Stimulated activated CD4-positive, alpha-beta T cell treated with anti-CD3 and anti-CD28 coated beads, TNF-alpha, amount 100 ng/mL, for 1 hour (primary cell): Measurements from ENCODE around the gene CERS6.

ENCODE experiments used
- DNase-seq, 3 donors: peaks; one replicate each; pipeline ENCODE4 v3.0.0-alpha.2; 2020; ENCODE audit warnings: low read depth in 3 of 3, low spot score in 1 of 3

The CERS6 gene

DNA sequence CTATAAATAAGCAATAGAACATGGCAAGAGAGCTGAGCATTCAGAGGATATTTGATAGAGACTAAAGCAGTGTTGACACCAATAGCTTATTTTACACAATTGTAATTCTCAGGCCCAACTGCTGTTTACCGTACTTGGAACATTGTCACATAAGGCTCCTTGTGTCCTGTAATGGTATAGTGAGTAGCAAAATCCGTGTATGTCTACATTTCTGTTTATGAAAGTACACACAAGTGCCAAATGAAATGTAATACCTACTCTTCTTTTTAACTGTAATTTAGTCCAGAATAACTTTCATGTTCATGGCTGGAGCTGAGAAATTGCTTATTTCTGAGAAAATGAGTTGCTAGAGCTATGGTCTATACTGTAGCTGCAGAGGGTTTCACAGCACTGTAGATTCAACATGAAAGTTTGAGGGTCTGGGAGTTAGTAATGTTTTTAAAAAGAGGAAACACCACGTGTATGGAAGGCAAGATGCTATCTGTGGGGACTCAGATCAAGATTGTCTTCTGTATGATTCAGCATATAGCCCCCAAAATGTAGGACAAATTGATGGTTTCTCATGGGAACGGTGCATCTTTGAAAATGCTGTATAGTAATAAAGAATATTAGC lies 236.2 kb downstream of the CERS6 start:
- DNase-seq, result no peak

DNA sequence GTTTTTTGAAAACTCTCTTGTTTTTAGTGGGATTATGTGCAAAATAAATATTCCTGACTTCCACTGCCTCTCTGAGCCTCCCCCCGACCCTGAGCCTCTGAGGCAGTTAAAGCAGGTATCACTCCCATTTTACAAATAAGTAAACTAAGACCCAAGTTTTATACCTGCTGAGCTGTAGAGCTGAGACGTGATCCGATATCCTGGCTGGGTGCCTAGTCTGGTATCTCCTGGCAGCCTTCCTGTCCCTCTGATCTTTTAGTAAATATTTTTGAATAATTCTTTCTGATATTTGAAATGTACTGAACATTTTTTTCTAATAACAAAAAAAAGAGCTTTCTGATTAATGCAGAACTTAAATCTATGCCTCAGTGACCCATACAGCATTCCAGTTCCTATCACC lies 238.1 kb downstream of the CERS6 start:
- DNase-seq, result no peak

DNA sequence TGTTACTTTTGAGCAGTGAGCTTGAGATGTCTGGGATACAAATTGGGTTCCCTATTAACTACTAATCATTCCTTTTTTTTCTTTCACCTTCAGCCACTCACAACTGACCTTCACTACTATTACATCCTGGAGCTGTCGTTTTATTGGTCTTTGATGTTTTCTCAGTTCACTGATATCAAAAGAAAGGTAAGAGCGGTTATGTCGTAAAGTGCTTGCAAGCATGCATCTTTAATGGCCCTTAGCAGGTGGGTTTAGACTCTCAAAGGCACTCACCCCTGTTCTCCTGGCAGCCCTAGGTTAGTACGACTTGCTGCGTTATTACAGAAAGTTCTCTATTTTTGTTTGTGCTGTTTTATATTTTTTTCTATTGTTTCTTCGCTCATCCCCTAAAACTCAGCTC lies 238.8 kb downstream of the CERS6 start:
- no peak for DNase-seq

DNA sequence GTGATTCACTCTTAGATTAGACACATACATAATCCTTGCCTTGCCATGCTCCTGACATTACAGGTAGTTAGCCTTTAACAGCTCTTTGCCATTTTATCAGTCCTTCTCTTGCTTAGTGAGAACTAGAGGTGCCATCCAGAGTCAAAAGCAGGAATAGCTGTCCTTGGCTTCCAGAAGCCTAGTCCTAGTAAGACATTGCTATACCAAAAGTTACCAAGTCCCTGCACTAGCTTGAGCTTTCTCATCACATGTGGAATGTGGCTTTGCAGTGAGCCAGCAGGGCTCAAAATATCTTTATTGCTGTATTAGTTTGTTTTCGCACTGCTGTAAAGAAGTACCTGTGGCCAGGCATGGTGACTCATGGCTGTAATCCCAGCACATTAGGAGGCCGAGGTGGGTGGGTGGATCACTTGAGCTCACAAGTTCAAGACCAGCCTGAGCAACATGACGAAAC lies 241.6 kb downstream of the CERS6 start:
- no peak for DNase-seq

DNA sequence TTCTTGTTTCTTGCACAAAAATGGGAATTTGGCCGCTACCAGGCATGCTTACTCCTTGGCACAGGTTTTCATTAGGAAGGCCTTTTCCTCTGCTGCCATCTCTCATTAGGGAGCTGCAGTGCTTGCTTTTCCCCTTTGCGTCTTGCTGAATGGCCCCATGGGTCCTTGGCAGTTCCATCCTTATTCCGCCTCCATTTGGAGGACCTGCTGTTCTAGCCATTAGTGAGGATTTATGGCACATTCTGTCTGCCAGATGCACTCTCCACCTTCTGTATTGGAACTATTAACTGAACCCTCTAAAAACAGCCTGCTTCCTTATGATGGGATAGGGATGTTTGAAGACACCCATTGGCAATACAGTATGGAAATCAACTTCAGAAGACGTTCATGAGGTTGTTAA lies 242.9 kb downstream of the CERS6 start:
- no peak for DNase-seq

DNA sequence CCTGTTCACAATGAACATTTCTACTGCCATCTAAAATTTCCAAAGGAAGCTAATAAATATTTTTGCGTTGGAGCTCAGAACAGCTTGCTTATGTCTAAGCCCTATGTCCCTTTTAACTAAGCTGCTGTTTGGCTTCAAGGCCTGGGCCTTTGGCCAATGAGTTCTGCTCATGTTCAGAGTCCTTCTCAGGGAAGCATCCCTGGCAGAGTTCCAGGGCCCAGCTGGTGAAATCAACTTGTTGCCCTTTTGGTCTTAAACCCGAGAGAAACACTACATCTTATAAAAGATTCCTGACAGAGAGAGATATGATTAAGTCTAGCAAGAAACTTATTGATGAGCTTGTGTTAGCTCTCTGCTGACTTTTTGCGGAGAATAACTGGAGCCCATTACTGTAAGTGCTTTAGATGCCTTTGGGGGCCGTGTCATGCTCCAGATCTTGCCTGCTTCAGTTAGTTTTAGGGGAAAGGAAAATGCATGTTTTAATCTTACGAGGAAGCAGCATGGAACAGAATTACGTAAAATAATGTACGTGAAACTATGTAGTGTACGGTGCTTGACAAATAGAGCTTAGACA lies 243.9 kb downstream of the CERS6 start:
- DNase-seq, result no peak

DNA sequence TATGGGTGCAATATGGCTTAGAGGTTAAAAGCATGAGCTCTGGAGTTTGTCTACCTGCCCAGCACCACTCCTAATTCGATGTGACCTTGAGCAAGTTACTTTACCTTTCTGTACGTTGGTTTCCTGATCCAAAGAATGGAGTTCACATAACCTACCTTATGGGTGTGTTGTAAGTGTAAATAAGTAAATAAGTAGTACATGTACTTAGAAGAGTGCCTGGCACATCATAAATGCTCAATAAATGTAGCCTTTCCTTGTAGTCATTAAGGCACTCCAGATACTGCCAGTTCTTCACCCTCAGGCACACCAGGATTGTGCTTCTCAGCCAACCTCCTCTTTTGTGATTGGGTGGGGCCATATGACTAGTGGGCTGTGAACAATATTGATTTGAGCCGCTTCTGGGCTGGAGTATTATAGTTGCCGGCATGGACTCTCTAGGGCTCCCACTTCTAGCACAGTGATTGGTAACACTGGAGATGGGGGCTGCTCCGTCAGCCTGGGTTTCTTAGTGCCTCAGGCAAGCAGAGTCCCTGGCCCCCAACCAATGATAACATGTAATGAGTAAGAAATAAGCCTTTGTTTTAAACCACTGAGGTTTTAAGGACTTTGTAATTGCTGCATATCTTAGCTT lies 244.7 kb downstream of the CERS6 start:
- DNase-seq, result no peak

DNA sequence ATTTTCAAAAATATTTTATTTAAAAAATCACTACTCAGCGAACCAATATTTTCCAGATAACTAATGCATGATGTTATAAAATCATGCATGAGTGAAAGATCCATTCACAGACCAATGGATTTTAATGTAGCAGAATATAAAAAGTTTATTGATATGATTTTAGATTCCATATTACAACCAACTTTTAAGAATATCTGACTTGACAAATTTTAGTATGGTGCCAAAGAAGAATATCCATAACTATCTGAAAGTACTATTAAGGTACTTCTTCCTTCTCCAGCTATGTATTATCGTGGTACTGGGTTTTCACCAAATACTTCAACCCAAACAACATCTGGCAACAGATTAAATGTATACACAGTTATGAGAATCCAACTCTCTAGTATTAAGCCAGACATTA lies 246.5 kb downstream of the CERS6 start:
- no peak for DNase-seq

DNA sequence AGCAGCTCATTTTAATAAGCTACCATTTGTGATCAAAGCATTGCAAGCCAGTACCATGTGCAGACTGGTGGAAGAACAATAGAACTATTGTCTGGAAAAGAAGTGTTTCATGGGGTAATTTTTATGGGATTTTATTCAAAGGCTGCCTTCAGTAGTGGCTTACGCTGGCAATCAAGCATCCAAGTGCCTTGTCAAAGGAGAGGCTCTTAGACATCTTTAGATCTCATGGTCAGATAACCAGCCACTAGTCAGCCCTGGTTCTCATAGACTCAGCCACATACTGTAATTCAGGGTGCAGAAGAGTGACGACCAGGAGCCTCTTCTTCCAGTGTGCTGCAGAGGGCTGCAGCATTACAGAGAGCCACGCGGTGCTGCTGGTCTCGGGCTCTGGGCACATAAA lies 247.9 kb downstream of the CERS6 start:
- no peak for DNase-seq

DNA sequence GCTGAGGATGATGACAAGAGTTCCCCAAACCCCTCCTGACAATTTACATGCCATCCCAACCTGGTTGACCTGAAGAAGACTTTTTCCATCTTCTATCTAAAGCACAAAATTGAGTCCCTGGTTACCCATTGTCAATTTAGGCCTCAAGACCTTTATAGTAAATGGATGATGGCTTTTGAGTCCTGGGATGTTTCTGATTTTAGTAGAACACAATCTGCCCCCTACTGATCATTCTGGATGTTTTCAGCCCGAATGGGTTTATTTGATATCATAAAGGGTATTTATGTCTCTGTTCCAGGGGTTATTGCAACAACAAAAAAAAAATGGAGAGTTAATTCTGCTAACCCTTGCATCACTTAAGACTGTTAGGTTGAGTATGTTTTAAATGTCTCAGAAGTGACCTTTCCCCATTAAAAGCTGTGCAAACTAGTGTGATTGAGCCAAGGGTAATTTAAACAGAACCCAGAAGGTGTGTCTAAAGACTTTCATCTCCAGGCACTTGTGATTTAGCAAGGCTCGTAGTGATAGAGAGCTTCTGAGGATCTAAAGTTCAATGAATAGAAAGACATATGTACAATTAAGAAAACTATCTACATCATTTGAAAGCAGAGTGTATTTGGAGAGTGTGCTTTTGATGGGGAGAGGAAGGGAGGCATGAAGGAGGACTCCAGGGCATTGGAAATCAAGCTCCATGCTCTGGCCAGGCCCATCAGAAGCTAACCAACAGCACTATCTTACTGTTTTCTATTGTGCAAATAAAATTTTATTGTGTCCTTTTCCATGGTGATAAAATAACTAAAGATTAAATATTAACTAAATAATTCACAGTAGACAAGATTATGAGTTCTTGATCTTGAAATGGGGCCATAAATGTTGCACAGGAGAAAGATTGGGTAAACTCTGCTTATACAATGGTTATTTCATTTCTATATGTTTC lies 249.7 kb downstream of the CERS6 start:
- no peak for DNase-seq

DNA sequence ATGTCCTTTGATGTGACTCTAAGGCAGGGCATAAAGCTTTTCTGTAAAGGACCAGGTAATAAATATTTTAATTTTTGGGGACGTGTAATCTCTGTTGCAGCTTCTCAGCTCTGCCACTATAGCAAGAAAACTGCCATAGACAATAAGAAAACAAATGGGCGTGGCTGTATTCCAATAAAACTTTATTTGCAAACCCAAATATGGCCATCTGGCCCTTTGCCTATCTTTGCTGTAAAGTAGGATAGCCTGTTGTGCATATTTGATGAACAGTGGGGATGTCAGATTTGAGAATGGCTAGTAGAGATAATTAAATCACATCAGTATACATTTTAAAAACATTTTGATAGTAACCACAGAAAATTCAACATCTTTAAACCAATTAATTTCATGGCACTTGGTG lies 250.7 kb downstream of the CERS6 start:
- DNase-seq, result no peak

DNA sequence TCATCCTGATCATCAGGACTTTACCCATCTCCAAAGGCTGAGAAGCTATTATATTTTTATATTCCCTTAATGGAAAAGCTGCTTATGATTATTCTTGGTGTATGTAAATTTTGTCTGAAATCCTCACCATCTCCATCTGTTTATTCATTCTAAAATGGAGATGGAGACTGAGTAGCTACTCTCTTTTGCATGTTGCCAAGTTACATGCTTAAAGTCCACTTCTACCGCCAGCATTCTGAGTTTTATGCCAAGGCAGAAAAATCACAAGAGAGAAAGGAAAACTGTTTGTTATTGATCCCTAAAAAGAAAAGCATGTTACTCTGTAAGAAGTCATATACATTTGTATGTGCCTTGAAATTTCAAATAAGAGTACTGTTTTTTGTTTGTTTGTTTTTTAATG lies 252.0 kb downstream of the CERS6 start:
- DNase-seq, result no peak

DNA sequence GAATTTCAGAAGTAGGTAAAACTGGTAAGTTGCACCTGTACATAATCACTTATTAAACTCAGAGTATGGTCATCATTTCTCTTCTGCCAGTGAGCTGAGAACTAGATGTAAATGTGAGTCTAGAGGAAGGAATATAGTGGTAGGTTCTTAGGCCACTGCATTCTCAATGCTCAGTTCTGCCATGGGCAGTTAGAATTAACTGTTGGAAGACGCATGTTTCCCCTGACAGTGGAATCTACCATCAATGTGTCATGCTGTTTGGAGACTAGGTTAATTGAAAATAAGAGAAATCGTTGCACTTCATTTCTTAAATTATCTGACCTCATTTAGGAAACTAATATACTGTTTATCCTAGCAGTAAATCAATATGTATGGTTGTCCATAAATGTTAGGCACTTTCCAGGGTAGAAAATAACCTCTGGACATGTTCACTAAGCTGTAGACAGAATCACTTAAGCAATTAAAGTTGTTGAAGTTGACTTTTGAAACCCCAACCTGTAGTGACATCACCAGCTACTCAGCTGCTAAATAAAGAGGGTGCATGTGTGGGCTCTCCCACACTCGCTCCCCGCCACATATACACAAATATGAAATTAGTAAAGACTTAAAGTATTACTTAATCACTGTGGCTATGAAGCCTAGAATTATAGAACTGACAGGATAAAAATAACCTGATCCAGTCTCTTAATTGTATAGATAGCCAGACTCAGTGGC lies 254.8 kb downstream of the CERS6 start:
- DNase-seq, result no peak

DNA sequence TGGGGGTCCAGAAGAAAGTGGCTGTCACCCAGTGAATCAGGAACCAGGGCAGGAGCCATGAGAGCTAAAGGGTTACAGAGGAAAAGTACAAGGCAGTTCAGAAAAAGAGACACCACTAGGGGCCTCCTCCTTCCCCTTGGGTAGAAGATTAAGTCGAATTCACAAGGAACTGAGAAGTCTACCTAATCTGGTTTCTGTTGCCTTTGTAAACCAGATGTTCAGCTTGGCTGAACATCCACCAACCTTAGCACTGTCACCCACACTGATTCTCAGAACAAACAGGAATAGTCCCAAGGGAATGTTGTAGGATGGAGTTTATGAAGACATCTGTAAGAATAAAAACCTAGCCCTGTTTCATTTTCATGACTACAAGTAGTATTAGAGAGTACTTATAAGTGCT lies 256.0 kb downstream of the CERS6 start:
- no peak for DNase-seq

DNA sequence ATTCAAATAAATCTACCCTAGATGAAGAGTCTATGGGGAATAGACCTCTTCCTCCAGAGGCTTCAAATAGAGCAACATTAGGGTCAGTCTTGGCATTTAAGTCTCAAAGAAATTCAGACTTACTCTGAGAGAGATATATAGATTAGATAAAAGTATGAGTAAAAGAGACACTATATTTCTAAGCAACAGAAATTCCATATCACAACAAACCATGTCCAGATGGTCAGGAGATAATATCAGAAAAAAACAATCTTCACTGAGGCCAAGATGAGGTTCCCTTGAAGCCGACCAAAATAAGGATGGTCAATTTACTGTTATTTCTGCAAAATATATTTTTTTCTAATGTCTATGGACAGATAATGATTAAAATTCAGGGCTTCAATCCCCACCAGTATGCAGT lies 257.3 kb downstream of the CERS6 start:
- no peak for DNase-seq

DNA sequence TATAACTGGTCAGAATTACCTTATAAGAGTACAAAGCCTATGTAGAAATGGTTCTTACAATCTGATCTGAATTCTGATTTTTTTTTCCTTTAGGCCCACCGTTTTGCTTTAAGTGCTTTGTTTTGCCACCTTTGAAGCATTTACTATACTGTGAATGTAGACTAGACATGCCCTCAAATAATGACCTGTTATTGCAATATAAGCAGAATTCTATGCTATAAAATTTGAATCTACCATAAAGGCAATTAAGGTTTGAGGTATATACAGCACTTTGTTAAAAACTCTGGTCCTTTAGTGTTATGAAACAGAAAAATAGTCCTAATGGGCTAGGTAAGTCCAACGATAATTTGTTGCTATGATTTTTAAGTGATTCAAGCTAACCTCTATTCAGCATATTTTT lies 259.8 kb downstream of the CERS6 start:
- DNase-seq, result no peak

DNA sequence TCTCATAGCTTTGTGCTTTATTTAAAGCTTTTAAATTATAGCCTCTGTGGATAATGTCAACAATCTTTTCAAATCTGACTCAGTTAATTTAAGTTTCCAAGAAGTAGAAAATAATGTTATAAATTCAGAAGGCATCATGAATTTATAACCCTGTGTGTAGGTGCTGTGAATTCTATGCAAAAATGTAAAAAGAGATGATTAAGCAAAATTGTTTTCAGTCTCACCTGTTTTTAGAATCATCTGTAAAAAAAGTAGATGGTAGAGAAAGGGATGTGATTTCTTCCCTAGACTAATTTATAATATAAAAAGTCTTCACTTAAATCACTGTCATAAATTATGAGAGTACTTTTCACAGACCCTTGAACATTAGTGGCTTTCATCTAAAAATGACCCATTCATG lies 260.8 kb downstream of the CERS6 start:
- DNase-seq, result no peak

DNA sequence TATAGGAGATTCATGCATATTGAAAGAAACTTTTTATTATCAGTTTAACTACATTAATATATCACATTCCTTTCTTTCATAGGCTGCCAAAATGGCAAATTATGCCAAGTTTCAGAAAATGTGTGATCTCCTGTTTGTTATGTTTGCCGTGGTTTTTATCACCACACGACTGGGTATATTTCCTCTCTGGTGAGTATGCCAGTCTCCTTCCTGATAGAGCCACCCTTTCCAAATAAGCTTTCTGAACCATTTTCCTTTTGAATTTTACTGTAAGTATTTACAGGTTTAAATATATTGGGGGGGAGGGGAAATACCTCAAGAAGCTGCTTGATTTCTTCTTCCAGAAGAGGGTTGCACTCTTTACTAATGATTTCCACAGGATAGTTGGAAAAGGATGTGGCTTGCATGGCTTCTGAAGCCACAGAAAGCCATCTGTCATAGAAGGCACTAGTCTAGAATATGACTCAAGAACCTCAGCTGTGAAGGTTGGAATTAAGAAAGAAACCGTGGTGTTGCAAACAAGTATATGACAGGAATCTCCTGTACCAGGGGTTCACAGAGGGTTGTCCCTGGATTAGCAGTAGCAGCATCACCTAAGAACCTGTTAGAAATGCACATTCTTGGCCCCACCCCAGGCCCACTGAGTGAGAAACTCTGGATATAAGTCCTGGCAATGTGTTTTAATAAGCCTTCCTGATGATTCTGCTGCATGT lies 261.9 kb downstream of the CERS6 start:
- no peak for DNase-seq

DNA sequence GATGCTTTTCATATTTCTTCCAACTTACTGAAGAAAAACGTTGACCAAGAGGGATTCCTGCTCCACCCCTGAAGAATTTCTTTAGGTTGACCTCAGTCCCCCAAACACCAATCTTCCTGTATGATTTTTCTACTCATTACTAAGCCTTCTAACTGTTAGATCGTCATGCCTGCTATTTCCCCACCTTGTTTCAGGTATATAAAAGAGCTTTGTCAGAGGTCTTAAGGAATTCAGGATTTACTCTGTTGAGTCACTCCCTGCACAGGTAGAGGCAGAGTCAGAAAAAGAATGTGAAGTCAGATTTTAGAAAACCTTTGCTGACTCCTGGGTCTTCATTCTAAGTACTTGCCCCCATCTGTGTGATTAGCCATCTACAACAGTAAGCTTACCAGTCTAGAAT lies 262.6 kb downstream of the CERS6 start:
- DNase-seq, result no peak

DNA sequence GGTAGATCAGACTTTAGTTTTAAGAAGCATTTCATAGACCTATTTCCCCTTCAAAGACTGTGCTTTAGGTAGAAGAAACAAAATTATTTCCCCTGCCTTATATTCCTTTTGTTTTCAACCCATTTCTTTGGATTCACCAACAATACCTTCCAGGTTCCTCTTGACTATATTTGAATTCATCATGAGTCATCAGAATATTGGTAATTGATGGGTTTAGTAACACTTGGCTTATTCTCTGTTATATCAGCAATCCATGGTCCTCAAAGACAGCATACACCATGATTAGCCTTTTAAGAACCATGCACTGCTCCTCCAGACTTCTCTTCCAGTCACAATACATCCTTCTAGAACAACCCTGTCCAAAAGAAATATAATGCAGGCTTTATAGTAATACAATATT lies 263.4 kb downstream of the CERS6 start:
- no peak for DNase-seq

DNA sequence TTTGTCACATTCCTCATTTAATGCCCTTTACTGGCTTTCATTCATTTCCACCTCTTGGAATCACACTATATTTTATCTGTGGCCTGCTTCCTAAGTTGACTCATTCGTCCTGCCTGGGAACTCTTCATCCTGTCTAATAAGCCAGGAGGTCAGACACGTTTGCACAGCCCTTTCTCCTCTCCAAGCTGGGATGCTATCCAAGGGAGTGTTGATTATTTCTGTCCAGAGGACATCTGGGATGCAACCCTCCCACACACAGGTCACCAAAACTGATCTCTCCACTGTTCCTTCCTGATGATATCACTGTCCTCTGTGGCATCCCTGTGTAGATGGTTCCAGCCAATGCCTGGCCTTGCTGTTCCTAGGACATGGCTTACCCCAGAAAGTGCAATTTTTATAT lies 266.5 kb downstream of the CERS6 start:
- no peak for DNase-seq
